ENCODE measurements around the gene MEGF6.

MEGF6 gene

GRCh38 chr1:3441880-3442279 lies 169.4 kb downstream of the MEGF6 start:
- DNase-seq (ENCODE audit: low read depth in 2 of 2), result no peak

GRCh38 chr1:3441410-3441847 lies 169.9 kb downstream of the MEGF6 start:
- no peak for DNase-seq (ENCODE audit: low read depth in 2 of 2)

- no peak for DNase-seq (ENCODE audit: low read depth in 2 of 2)
Observed at GRCh38 chr1:3440711-3441409, 170.4 kb downstream of the MEGF6 start.

- DNase-seq (ENCODE audit: low read depth in 2 of 2), result no peak
Observed at GRCh38 chr1:3440300-3440681, 171.0 kb downstream of the MEGF6 start.

Data from stimulated activated CD4-positive, alpha-beta T cell treated with anti-CD3 and anti-CD28 coated beads, Interleukin-1b, Interleukin-23, amount 100 ng/mL, for 4 hours (primary cell).